ENCODE results near the gene GDPD5.

DNA sequence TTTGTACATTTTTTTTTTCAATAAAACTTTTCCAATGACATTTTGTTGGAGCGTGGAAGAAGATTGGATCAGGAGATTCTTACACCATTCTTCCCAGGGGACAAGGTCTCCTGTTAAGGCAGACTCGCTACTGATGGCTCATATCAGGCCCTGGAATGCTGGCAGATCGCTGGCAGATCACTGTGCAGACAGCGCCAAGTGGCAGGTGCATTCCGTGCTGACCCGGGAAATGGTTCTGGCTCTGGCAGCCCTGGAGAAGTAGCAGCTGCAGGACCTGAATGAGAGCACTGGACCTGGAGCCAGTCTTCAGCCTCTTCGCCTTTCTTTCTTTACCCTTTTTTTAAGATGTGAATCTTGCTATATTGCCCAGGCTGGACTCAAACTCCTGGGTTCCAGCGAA is 47.0 kb upstream of the GDPD5 start:
- TF ChIP-seq CTCF (IDR thresholded peaks at IDR 0.05) (no peak), POLR2A (IDR thresholded peaks at IDR 0.05) (no peak)

All from adrenal gland (tissue), 5 donors.